Measurements from ENCODE around the gene KCTD6. TPM values are rescaled to one million over a fixed set of nuclear protein-coding genes. Genes with fewer than 3 reads are reported as not detected.

Gene KCTD6
- polyA plus RNA-seq, 1 experiment, result 13.7 TPM

DNA sequence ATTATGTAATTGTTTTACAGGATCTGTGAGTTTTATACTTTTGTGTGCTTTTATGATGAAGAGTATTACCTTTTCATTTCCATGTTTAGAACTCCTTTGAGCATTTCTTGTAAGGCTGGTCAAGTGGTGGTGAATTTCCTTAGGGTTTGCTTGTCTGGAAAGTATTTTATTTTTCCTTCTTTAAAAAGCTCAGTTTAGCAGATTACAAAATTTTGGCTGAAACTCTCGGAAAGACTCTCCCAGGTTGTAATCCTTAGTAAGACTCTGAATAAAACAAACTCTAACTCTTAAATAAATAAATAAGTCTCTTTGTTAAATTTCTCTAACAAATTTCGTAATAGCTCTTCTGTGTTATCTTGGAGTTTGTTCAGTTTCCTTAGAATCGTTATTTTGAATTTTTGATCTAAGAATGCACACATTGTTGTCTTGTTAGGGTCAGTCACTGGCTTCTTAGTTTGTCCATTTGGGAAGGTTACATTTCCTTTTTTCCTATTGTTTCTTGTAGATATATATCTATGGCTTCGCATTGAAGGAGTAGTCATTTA is 59.8 kb downstream of the KCTD6 start:
- Histone ChIP-seq H3K9me3 (ENCODE audit: control insufficient read depth, insufficient read depth, low read length) (no peaks in the 10 kb centered on the region), H3K27ac (ENCODE audit: low read depth, low read length) (no peak overlapping the region), H3K4me3 (ENCODE audit: low read depth, low read length) (no peak overlapping the region), H3K27me3 (ENCODE audit: control insufficient read depth, insufficient read depth, low read length) (peaks cover 7% of the 10 kb centered on the region)
- no peak for DNase-seq (ENCODE audit: low read depth, low spot score)
- ChIA-PET POLR2A (no interaction called here), CTCF (interaction anchor here (1.4 kb wide), 1 partner anchor 16 kb away, joined by 4 read pairs; no protein-coding TSS in a partner anchor)
- TF ChIP-seq, protein P1, sequence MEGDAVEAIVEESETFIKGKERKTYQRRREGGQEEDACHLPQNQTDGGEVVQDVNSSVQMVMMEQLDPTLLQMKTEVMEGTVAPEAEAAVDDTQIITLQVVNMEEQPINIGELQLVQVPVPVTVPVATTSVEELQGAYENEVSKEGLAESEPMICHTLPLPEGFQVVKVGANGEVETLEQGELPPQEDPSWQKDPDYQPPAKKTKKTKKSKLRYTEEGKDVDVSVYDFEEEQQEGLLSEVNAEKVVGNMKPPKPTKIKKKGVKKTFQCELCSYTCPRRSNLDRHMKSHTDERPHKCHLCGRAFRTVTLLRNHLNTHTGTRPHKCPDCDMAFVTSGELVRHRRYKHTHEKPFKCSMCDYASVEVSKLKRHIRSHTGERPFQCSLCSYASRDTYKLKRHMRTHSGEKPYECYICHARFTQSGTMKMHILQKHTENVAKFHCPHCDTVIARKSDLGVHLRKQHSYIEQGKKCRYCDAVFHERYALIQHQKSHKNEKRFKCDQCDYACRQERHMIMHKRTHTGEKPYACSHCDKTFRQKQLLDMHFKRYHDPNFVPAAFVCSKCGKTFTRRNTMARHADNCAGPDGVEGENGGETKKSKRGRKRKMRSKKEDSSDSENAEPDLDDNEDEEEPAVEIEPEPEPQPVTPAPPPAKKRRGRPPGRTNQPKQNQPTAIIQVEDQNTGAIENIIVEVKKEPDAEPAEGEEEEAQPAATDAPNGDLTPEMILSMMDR (IDR thresholded peaks at IDR 0.05; ENCODE audit: low read depth, low read length), result no peak

Other genes with a start within 250 kb of the KCTD6 start
- 14.7 and 18.5 TPM in 2 replicates for gene RPP14, start 185.9 kb upstream of the KCTD6 start, polyA plus RNA-seq (2011; rRNA removed)
- gene HTD2, start 185.6 kb upstream of the KCTD6 start, polyA plus RNA-seq (2011; rRNA removed), result 7.1 and 9.6 TPM in 2 replicates
- gene PXK, start 159.2 kb upstream of the KCTD6 start, polyA plus RNA-seq (2011; rRNA removed), result 56.6 and 70.3 TPM in 2 replicates
- 85.9 and 109 TPM in 2 replicates for gene PDHB, start 58.3 kb upstream of the KCTD6 start, polyA plus RNA-seq (2011; rRNA removed)
- 27.8 and 30.8 TPM in 2 replicates for gene ACOX2, start 45.1 kb downstream of the KCTD6 start, polyA plus RNA-seq (2011; rRNA removed)
- gene FAM107A, start 85.3 kb downstream of the KCTD6 start, polyA plus RNA-seq (2011; rRNA removed), result 0.02 TPM in 1 of 2 replicates, not detected in the other
- gene FAM3D, start 174.7 kb downstream of the KCTD6 start, polyA plus RNA-seq (2011; rRNA removed), result not detected in 2 replicates